Common myeloid progenitor, CD34-positive (primary cell): ENCODE results near the gene LMOD3.

Experiments
- CTCF ChIA-PET: fragments of 350-600 bp; sonication (Branson Sonifier 250); formaldehyde crosslinking; loops from one replicate; lab custom pipeline; 2021; ENCODE audit warnings: antibody characterized with exemption; lab: Charles Lee
- POLR2A ChIA-PET: fragments of 350-600 bp; sonication (Branson Sonifier 250); formaldehyde crosslinking; loops from one replicate; lab custom pipeline; 2021; ENCODE audit warnings: antibody characterized with exemption; lab: Charles Lee
- DNase-seq, 3 donors: peaks; one replicate each; pipeline versions ENCODE4 v3.0.0 to v3.0.0-alpha.2; 2013
- H3K27ac ChIP-seq, 2 experiments: 1 replicate in 1 of 2; 2 replicates in 1 of 2; pipeline ENCODE4 v1.7.0; 2013; ENCODE audit warnings: inconsistent platforms in 2 of 2, low read length in 2 of 2, mild to moderate bottlenecking in 2 of 2, low read depth in 1 of 2, moderate library complexity in 1 of 2; ENCODE audit not compliant: severe bottlenecking in 2 of 2, insufficient read depth in 1 of 2, poor library complexity in 1 of 2
- H3K27me3 ChIP-seq, 5 experiments: replicated peaks in 2 of 5; 1 replicate in 3 of 5; 2 replicates in 2 of 5; pipeline versions ENCODE4 v1.6.1 to v1.7.0; 2013; ENCODE audit warnings: low read length in 4 of 5, mild to moderate bottlenecking in 2 of 5, moderate library complexity in 2 of 5, inconsistent platforms in 1 of 5; ENCODE audit not compliant: insufficient read depth in 5 of 5, control insufficient read depth in 4 of 5
- H3K36me3 ChIP-seq, 4 experiments: 1 replicate in 2 of 4; 2 replicates in 2 of 4; pipeline versions ENCODE4 v1.6.1 to v1.7.0; 2013; ENCODE audit warnings: low read length in 3 of 4, control low read depth in 1 of 4, mild to moderate bottlenecking in 1 of 4; ENCODE audit not compliant: control insufficient read depth in 4 of 4, insufficient read depth in 4 of 4
- H3K4me1 ChIP-seq, 4 experiments: 1 replicate in 3 of 4; 2 replicates in 1 of 4; pipeline versions ENCODE4 v1.6.1 to v1.7.1; 2013; ENCODE audit warnings: low read length in 3 of 4, mild to moderate bottlenecking in 3 of 4, control low read depth in 1 of 4, inconsistent platforms in 1 of 4, moderate library complexity in 1 of 4; ENCODE audit not compliant: control insufficient read depth in 4 of 4, insufficient read depth in 4 of 4; ENCODE audit errors: control extremely low read depth in 1 of 4
- H3K4me3 ChIP-seq, 7 experiments: 1 replicate in 4 of 7; 2 replicates in 3 of 7; pipeline versions ENCODE4 v1.5.1 to v1.7.0; 2013; ENCODE audit warnings: mild to moderate bottlenecking in 7 of 7, low read length in 6 of 7, moderate library complexity in 6 of 7, inconsistent platforms in 2 of 7, low read depth in 2 of 7, control low read depth in 1 of 7; ENCODE audit not compliant: insufficient read depth in 4 of 7, control insufficient read depth in 1 of 7; ENCODE audit errors: extremely low read depth in 1 of 7
- H3K9me3 ChIP-seq, 5 experiments: 1 replicate in 4 of 5; 2 replicates in 1 of 5; pipeline versions ENCODE4 v1.6.1 to v1.7.1; 2013; ENCODE audit warnings: low read length in 4 of 5, mild to moderate bottlenecking in 2 of 5, inconsistent platforms in 1 of 5, low read depth in 1 of 5, moderate library complexity in 1 of 5; ENCODE audit not compliant: control insufficient read depth in 4 of 5, insufficient read depth in 2 of 5; ENCODE audit errors: control extremely low read depth in 1 of 5
- WGBS: methylation state at CpG from one replicate; pipeline ENCODE4 v1.1.5; 2013; ENCODE audit not compliant: insufficient coverage; 5-methylcytosine and 5-hydroxymethylcytosine counted together

LMOD3 gene

DNA sequence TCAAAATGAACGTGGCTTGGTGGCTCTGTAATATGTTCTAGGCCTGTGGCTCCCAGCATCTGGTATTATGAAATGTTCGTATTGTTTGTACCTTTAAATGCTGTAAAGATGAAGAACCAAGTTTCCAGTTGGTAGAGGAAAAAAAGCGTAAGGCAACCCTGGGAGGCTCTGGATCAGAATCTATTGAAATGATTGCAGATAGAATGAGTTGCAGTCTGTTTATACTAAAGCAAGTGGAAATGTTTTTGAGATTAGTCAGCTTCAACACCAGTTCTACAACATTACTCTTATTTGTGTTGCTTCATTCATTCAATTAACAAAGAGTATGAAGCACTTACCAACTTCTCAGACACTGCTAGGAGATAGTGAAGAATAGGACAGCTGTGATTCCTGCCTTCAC lies 32.4 kb downstream of the LMOD3 start:
- no peak for DNase-seq
- Histone ChIP-seq H3K27me3 (no peaks in the 10 kb centered on the region), H3K36me3 (peaks cover 5 to 28% (median 7%) of the 10 kb centered on the region in 4 experiments), H3K27ac (peak overlapping the region in 1 of 2 experiments; percentile 88), H3K9me3 (no peaks in the 10 kb centered on the region), H3K4me3 (peak overlapping the region in 1 of 7 experiments; percentile 19), H3K4me1 (peaks cover 75 to 93% (median 88%) of the 10 kb centered on the region in 4 experiments)
- ChIA-PET CTCF (interaction anchor here (0.6 to 1.5 kb wide), 5 partner anchors 9 to 29 kb away, joined by 3 to 4 read pairs (median 4); no protein-coding TSS in a partner anchor), POLR2A (no interaction called here)
- 96% methylated on average over 3 of the region's 3 CpGs for WGBS

DNA sequence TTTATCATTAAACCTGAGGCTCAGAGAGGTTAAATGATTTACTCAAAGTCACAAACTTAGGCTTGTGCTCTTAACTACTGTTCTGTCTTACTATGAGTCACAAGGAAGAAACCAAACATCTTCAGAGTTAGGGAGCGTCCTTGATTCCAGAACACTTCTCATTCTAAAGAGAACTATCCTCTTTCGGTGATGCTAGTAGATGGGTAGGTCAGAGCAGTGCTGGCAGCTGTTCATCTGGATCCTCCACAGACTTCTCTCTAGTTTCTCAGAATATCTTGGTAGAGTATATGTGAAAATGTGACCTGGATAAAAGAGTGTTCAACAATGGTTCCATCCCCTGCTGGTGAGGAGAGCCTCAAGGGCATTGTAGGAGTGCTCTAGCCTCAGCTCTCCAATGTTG lies 34.3 kb downstream of the LMOD3 start:
- ChIA-PET CTCF (interaction anchor here (1.0 to 1.9 kb wide), 3 partner anchors 9 to 35 kb away, joined by 3 to 6 read pairs (median 5); partner anchors contain the start of gene UBA3), POLR2A (no interaction called here)
- DNase-seq, result no peak
- peak overlapping the region in 6 of 7 experiments; percentile 17 to 97 (median 89) for H3K4me3 ChIP-seq
- peaks cover 5 to 27% (median 7%) of the 10 kb centered on the region in 4 experiments for H3K36me3 ChIP-seq
- 100% methylated on average over 1 of the region's 2 CpGs for WGBS
- peak overlapping the region; percentile 19 to 88 for H3K27ac ChIP-seq
- peaks cover 74 to 90% (median 83%) of the 10 kb centered on the region in 4 experiments for H3K4me1 ChIP-seq
- no peaks in the 10 kb centered on the region for H3K27me3 ChIP-seq
- H3K9me3 ChIP-seq, result no peaks in the 10 kb centered on the region

DNA sequence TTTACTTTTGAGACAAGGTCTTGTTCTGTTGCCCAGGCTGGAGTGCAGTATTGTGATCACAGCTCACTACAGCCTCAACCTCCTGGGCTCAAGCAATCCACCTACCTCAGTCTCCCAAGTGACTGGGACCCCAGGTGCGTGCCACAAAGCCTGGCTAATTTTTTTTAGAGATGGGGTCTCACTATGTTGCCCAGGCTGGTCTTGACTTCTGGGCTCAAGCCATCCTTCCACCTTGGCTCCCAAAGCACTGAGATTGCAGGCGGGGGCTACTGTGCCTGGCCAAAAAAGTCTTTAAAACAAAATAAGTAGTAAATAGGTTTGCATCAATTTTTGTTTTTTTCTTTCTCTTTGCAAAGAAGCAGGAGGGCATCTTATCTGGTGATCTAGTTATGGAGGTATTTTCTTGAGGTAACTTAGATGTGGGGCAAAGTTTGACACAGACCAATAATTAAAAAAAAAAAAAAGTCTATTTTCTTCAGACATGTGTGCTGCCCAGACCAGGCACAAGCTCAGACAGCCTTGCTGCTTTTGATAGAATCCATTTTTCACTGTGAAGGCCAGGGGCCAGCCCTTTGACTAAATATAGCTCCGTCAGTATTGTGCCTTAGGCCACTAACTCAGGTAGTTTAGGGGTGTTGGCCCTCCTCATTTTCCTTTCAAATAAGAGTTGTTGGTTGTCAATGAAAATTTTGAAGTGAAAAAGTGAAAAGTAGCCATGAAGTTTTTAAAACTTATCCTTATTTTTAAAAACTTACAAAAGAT lies 35.2 kb downstream of the LMOD3 start:
- POLR2A ChIA-PET, result interaction anchor here (0.6 kb wide), 2 partner anchors 8 to 26 kb away, joined by 3 read pairs; no protein-coding TSS in a partner anchor

DNA sequence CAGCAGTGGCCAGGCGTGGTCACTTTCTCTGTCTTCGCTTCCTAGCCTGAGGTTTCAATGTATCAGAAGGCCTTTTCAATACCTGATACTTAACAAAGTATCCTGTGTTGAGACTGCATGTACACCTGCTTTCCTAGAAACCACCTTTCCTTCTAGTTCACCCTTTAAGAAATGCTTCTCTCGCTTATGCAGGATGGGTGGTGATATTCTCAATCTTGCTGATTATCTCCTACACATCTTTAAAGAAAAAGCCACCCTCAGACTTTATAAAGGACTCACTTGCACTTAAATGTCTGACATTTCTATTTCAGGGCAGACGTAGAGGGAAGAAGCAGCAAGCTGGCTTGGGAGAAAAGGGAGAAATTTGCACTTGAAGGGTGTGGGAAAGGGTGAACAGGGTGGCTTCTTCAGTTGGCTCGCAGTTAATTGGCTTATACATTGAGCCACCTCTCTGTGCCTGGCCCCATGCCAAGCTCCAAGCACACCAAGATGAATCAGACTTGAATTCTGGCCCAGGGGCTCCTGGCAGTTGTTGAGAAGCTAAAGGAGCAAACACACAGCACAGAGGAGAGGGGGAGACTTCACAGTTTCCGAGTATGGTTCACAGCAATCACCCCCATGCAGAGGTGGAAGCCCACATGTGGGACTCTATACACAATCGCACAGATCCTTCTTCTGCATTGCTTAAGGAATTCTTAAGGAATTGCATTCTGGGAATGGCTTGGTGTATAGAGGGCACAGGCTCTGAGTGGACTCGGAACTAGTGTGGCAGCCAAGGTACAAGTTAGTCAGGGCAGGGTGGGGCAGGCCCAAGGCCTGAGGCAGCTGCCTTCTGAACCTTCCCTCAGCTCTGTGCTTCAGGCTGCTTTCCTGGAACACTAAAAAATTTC lies 36.3 kb downstream of the LMOD3 start:
- peak in 2 of 3 donors; percentile 80 to 83 for DNase-seq
- ChIA-PET CTCF (interaction anchor here (1.1 to 5.2 kb wide), 3 partner anchors 13 to 34 kb away, joined by 3 to 27 read pairs (median 16); no protein-coding TSS in a partner anchor), POLR2A (interaction anchor here (0.6 to 3.8 kb wide), 2 partner anchors 8 to 9 kb away, joined by 3 to 36 read pairs; no protein-coding TSS in a partner anchor)
- Histone ChIP-seq H3K9me3 (no peaks in the 10 kb centered on the region), H3K4me3 (peak overlapping the region; percentile 84 to 99 (median 94)), H3K36me3 (peaks cover 5 to 25% (median 7%) of the 10 kb centered on the region in 4 experiments), H3K27ac (peak overlapping the region; percentile 46 to 88), H3K4me1 (peaks cover 70 to 88% (median 83%) of the 10 kb centered on the region in 4 experiments), H3K27me3 (no peaks in the 10 kb centered on the region)
- 3% methylated on average over 6 of the region's 8 CpGs for WGBS

More for the DNA sequence above, 35.2 kb downstream of the LMOD3 start:
- CTCF ChIA-PET, result interaction anchor here (1.0 to 5.2 kb wide), 3 partner anchors 12 to 33 kb away, joined by 5 to 27 read pairs (median 16); no protein-coding TSS in a partner anchor
- H3K4me3 ChIP-seq, result peak overlapping the region in 6 of 7 experiments; percentile 27 to 97 (median 89)
- H3K27me3 ChIP-seq, result no peaks in the 10 kb centered on the region
- WGBS, result 92% methylated on average over 2 of the region's 3 CpGs
- DNase-seq, result no peak
- H3K36me3 ChIP-seq, result peaks cover 5 to 25% (median 7%) of the 10 kb centered on the region in 4 experiments
- H3K9me3 ChIP-seq, result no peaks in the 10 kb centered on the region
- H3K27ac ChIP-seq, result peak overlapping the region; percentile 19 to 88
- peaks cover 73 to 90% (median 83%) of the 10 kb centered on the region in 4 experiments for H3K4me1 ChIP-seq

DNA sequence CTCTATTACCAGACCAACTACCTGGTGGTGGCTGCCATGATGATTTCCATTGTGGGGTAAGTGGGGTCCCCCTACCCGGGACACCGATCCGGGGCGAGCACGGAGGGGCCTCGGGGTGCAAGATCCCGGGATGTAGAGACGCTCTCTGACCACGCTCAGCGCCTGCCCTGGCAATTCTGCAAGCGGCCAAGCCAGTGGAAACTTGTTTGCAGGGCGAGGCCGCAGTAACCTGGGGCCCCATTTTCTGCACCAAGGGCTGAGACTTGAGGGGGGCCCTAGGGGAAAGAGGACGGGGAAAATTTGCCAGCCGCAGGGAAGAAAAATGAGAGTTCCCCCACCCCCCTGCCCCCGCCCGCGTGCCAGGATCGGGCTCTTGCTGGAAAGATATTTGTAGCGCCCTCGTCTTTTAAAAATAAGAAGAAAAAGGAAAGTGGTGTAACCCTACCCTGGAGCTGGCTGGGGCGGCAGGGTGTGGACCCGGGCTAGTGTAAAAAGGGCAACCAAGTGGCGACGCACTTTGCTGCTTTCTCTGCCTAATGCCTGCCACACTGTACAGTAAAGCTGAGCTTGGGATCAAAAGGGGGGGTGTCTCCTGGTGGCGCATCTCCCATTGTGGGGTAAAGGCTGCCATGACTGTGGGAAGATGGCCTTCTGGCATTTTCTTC lies 37.1 kb downstream of the LMOD3 start:
- Histone ChIP-seq H3K27ac (peak overlapping the region; percentile 62 to 88), H3K36me3 (peaks cover 2 to 20% (median 6%) of the 10 kb centered on the region in 4 experiments), H3K27me3 (no peaks in the 10 kb centered on the region), H3K9me3 (no peaks in the 10 kb centered on the region), H3K4me3 (peak overlapping the region; percentile 84 to 99 (median 94)), H3K4me1 (peaks cover 63 to 88% (median 81%) of the 10 kb centered on the region in 4 experiments)
- ChIA-PET CTCF (interaction anchor here (1.1 to 5.2 kb wide), 9 partner anchors 8 to 78 kb away, joined by 3 to 28 read pairs (median 5); partner anchors contain the start of gene TMF1), POLR2A (interaction anchor here (0.9 to 3.8 kb wide), 2 partner anchors 9 to 61 kb away, joined by 3 to 36 read pairs; no protein-coding TSS in a partner anchor)
- WGBS, result 0% methylated on average over 19 of the region's 26 CpGs
- DNase-seq, result peak in 1 of 3 donors; percentile 14
